ENCODE measurements around the gene PGM2. TPM values are rescaled to one million over a fixed set of nuclear protein-coding genes. Genes with fewer than 3 reads are reported as not detected.

The PGM2 gene
- total and polyA plus RNA-seq, 2 donors (not counting 3 experiments of a cell fraction or from before 2014, with no cell fraction given): 17.9 to 53.9 TPM

GRCh38 chr4:37889849-37890800, 63.6 kb downstream of the PGM2 start:
- Histone ChIP-seq H2AFZ (ENCODE audit: low read depth, low read length) (peak overlapping the region; percentile 69), H3K4me2 (ENCODE audit: insufficient read depth, low read length) (peak overlapping the region; percentile 76), H3K27me3 (ENCODE audit: control insufficient read depth in 2 of 2, insufficient read depth in 2 of 2, low read length in 2 of 2) (peaks cover 28 to 32% of the 10 kb centered on the region in 2 experiments), H3K9me3 (replicated peaks; ENCODE audit: control insufficient read depth, insufficient read depth, low read length) (no peaks in the 10 kb centered on the region), H3K27ac (ENCODE audit: insufficient read depth, low read depth, low read length) (no peak overlapping the region), H3K9me1 (replicated peaks; ENCODE audit: control insufficient read depth, extremely low read depth, insufficient read depth, low read length) (no peaks in the 10 kb centered on the region), H3K9ac (replicated peaks; ENCODE audit: extremely low read depth, insufficient read depth, low read length) (no peak overlapping the region), H3K79me2 (ENCODE audit: control insufficient read depth, insufficient read depth, low read length) (no peaks in the 10 kb centered on the region), H4K20me1 (replicated peaks; ENCODE audit: control insufficient read depth, extremely low read depth, insufficient read depth, low read length) (no peaks in the 10 kb centered on the region), H3K4me3 (replicated peaks in 1 of 3; ENCODE audit: insufficient read depth in 1 of 3, low read depth in 1 of 3, low read length in 3 of 3) (peak overlapping the region; percentile 44 to 64 (median 48)), H3K36me3 (ENCODE audit: control insufficient read depth in 2 of 2, extremely low read depth in 1 of 2, insufficient read depth in 2 of 2, low read length in 2 of 2) (no peaks in the 10 kb centered on the region), H3K4me1 (ENCODE audit: control insufficient read depth, extremely low read depth, insufficient read depth, low read length) (peaks cover 7% of the 10 kb centered on the region)
- TF ChIP-seq EZH2 (IDR thresholded peaks at IDR 0.05; ENCODE audit: borderline replicate concordance, low read depth, low read length, severe bottlenecking) (peak; percentile 78), POLR2A (IDR thresholded peaks at IDR 0.05; ENCODE audit: low read depth, low read length) (no peak), GATA2 (IDR thresholded peaks at IDR 0.05; ENCODE audit: insufficient read depth, insufficient read length, low read depth, low read length) (no peak), POLR2AphosphoS5 (IDR thresholded peaks at IDR 0.05; ENCODE audit: insufficient read depth, low read depth, low read length) (no peak), MYC (IDR thresholded peaks at IDR 0.05; ENCODE audit: low read depth, low read length) (no peak), JUN (IDR thresholded peaks at IDR 0.05; ENCODE audit: borderline replicate concordance, insufficient read depth, insufficient read length, low read depth) (no peak), CTCF (IDR thresholded peaks at IDR 0.05; ENCODE audit: extremely low read depth in 1 of 2, insufficient read depth in 1 of 2, low read depth in 1 of 2, low read length in 2 of 2) (peak in 1 of 2 donors; percentile 9)
- intact Hi-C loops (cut with micrococcal nuclease): loop anchor here (1.0 to 5.0 kb wide), 4 partner anchors 63 to 145 kb away; partner anchors contain the start of gene PGM2
- dilution Hi-C loops (cut with MboI; ENCODE audit: extremely low pct_ligation_motif_present, low sequenced_read_pairs): no loop called here
- POLR2A ChIA-PET: no interaction called here
- BruUV-seq (replicated peaks): no TSS peak
- CTCF ChIA-PET: interaction anchor here (0.9 to 1.6 kb wide), 4 partner anchors 12 to 86 kb away, joined by 3 to 4 read pairs (median 3); no protein-coding TSS in a partner anchor
- DNase-seq (ENCODE audit: low read depth, low spot score) (no peak), FAIRE-seq (no peak)
